Measurements from ENCODE around the gene SND1. TPM values are rescaled to one million over a fixed set of nuclear protein-coding genes. Genes with fewer than 3 reads are reported as not detected.

The SND1 gene
- total and polyA plus RNA-seq, 2 donors (not counting 3 experiments of a cell fraction or from before 2014, with no cell fraction given), result 116 to 249 TPM

DNA sequence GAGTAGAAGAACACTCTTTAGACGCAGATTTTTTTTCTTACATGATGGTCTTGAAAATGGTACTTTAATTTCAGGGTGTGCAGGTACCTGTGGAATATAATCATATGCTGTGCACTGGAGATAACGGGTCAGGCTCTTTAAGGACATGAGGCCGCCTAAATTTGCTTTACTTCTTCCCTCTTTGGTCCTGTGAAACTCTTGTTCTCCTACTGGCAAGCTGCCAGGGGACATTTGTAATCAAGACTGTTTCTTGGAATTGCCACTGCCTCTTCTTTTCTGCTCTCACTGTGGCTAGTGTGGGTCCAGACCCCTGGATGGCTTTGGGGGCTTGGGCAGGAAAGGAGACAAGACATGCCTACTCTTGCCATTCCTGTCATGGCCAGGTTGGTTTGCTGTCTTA is 146.0 kb downstream of the SND1 start:
- Histone ChIP-seq H3K4me1 (ENCODE audit: control insufficient read depth, extremely low read depth, insufficient read depth, low read length) (no peaks in the 10 kb centered on the region), H4K20me1 (replicated peaks; ENCODE audit: control insufficient read depth, extremely low read depth, insufficient read depth, low read length) (no peaks in the 10 kb centered on the region), H3K79me2 (ENCODE audit: control insufficient read depth, insufficient read depth, low read length) (peaks cover 56% of the 10 kb centered on the region), H2AFZ (ENCODE audit: low read depth, low read length) (no peak overlapping the region), H3K36me3 (ENCODE audit: control insufficient read depth in 2 of 2, extremely low read depth in 1 of 2, insufficient read depth in 2 of 2, low read length in 2 of 2) (no peaks in the 10 kb centered on the region), H3K4me3 (replicated peaks in 1 of 3; ENCODE audit: insufficient read depth in 1 of 3, low read depth in 1 of 3, low read length in 3 of 3) (no peak overlapping the region), H3K9me1 (replicated peaks; ENCODE audit: control insufficient read depth, extremely low read depth, insufficient read depth, low read length) (no peaks in the 10 kb centered on the region), H3K9ac (replicated peaks; ENCODE audit: extremely low read depth, insufficient read depth, low read length) (no peak overlapping the region), H3K27ac (ENCODE audit: insufficient read depth, low read depth, low read length) (no peak overlapping the region), H3K27me3 (ENCODE audit: control insufficient read depth in 2 of 2, insufficient read depth in 2 of 2, low read length in 2 of 2) (no peaks in the 10 kb centered on the region), H3K9me3 (replicated peaks; ENCODE audit: control insufficient read depth, insufficient read depth, low read length) (no peaks in the 10 kb centered on the region), H3K4me2 (ENCODE audit: insufficient read depth, low read length) (no peak overlapping the region)
- POLR2A ChIA-PET, result no interaction called here
- DNase-seq (ENCODE audit: low read depth, low spot score) (no peak), FAIRE-seq (peak; percentile 63)
- CTCF ChIA-PET, result no interaction called here
- no TSS peak for BruUV-seq (replicated peaks)
- dilution Hi-C loops (cut with MboI; ENCODE audit: extremely low pct_ligation_motif_present, low sequenced_read_pairs), result no loop called here
- intact Hi-C loops (cut with micrococcal nuclease), result no loop called here
- TF ChIP-seq POLR2AphosphoS5 (IDR thresholded peaks at IDR 0.05; ENCODE audit: insufficient read depth, low read depth, low read length) (no peak), EZH2 (IDR thresholded peaks at IDR 0.05; ENCODE audit: borderline replicate concordance, low read depth, low read length, severe bottlenecking) (no peak), FOS (IDR thresholded peaks at IDR 0.05; ENCODE audit: borderline replicate concordance, insufficient read depth, low read length) (no peak), MYC (IDR thresholded peaks at IDR 0.05; ENCODE audit: low read depth, low read length) (no peak), POLR2A (IDR thresholded peaks at IDR 0.05; ENCODE audit: low read depth, low read length) (no peak), GATA2 (IDR thresholded peaks at IDR 0.05; ENCODE audit: insufficient read depth, insufficient read length, low read depth, low read length) (no peak), JUN (IDR thresholded peaks at IDR 0.05; ENCODE audit: borderline replicate concordance, insufficient read depth, insufficient read length, low read depth) (no peak)
- TF ChIP-seq, protein P1, sequence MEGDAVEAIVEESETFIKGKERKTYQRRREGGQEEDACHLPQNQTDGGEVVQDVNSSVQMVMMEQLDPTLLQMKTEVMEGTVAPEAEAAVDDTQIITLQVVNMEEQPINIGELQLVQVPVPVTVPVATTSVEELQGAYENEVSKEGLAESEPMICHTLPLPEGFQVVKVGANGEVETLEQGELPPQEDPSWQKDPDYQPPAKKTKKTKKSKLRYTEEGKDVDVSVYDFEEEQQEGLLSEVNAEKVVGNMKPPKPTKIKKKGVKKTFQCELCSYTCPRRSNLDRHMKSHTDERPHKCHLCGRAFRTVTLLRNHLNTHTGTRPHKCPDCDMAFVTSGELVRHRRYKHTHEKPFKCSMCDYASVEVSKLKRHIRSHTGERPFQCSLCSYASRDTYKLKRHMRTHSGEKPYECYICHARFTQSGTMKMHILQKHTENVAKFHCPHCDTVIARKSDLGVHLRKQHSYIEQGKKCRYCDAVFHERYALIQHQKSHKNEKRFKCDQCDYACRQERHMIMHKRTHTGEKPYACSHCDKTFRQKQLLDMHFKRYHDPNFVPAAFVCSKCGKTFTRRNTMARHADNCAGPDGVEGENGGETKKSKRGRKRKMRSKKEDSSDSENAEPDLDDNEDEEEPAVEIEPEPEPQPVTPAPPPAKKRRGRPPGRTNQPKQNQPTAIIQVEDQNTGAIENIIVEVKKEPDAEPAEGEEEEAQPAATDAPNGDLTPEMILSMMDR (IDR thresholded peaks at IDR 0.05; ENCODE audit: extremely low read depth in 1 of 2, insufficient read depth in 1 of 2, low read depth in 1 of 2, low read length in 2 of 2), result no peak
- TF ChIP-seq, protein P2, sequence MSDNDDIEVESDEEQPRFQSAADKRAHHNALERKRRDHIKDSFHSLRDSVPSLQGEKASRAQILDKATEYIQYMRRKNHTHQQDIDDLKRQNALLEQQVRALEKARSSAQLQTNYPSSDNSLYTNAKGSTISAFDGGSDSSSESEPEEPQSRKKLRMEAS (IDR thresholded peaks at IDR 0.05; ENCODE audit: insufficient read depth, insufficient read length), result no peak

Measured in endothelial cell of umbilical vein (primary cell).